HCT116 (cell line): Measurements from ENCODE around the gene CACNA2D3. TPM values are rescaled to one million over a fixed set of nuclear protein-coding genes. Genes with fewer than 3 reads are reported as not detected.

Experiments used
- ATAC-seq: fragments of 200-7000 bp; cut with Tn5 transposase; 2 replicates; pipeline ENCODE4 v1.9.1; 2020; ENCODE audit warnings: mild to moderate bottlenecking, moderate library complexity
- BruUV-seq: library from RNA; stranded (reverse); fragments of 400-500 nt; replicated peaks from 2 replicates; lab custom pipeline; 2021; lab: Mats Ljungman, UMichigan
- CTCF ChIA-PET: fragments of 300-600 bp; sonication (Branson Sonifier 250); formaldehyde crosslinking; loops from one replicate; lab custom pipeline; 2021; ENCODE audit warnings: antibody characterized with exemption; lab: Charles Lee
- POLR2A ChIA-PET: fragments of 300-600, 350-600 bp; sonication (Branson Sonifier 250); formaldehyde crosslinking; loops from one replicate; lab custom pipeline; 2021; ENCODE audit warnings: antibody characterized with exemption; lab: Charles Lee
- RAD21 ChIA-PET, 2 experiments: fragments of 300-600 bp; sonication (Branson Sonifier 250); formaldehyde crosslinking; loops; one replicate each; lab custom pipeline; 2023; ENCODE audit warnings: low total read pairs in 2 of 2; ENCODE audit not compliant: uncharacterized antibody in 2 of 2, unreplicated experiment in 2 of 2, low non-redundant PET in 1 of 2; lab: Charles Lee
- DNase-seq: peaks from one replicate; pipeline ENCODE4 v3.0.0-alpha.2; 2010; ENCODE audit warnings: low read depth, low spot score
- H2AFZ ChIP-seq: fragments of 200-600 bp; shearing (Covaris generic), sonication (generic); 2 replicates; pipeline ENCODE4 v1.6.1; 2017; ENCODE audit warnings: low read depth, mixed run types, mixed read lengths, antibody characterized with exemption, low read length; ENCODE audit not compliant: poor library complexity, severe bottlenecking
- H3K27ac ChIP-seq: 2 replicates; pipeline ENCODE4 v1.5.1; 2012; ENCODE audit warnings: low read depth, low read length
- H3K27me3 ChIP-seq: fragments of 200-600 bp; sonication (generic); 2 replicates; pipeline ENCODE4 v1.6.1; 2016; ENCODE audit warnings: mixed run types, low read length, mixed read lengths; ENCODE audit not compliant: insufficient read depth
- H3K36me3 ChIP-seq, 2 experiments: fragments of 200-500 bp in 1 of 2; fragments of 200-600 bp in 1 of 2; sonication (Bioruptor generic) in 1 of 2; sonication (generic) in 1 of 2; 2 replicates each; pipeline versions ENCODE4 v1.5.1 to v1.6.1; 2014 to 2016; ENCODE audit warnings: low read length in 2 of 2, inconsistent platforms in 1 of 2, mixed read lengths in 1 of 2, mixed run types in 1 of 2; ENCODE audit not compliant: insufficient read depth in 2 of 2, control insufficient read depth in 1 of 2
- H3K4me1 ChIP-seq, 2 experiments: fragments of 200-600 bp in 1 of 2; sonication (generic) in 1 of 2; 2 replicates each; pipeline versions ENCODE4 v1.5.1 to v1.6.1; 2012 to 2017; ENCODE audit warnings: low read length in 2 of 2, inconsistent platforms in 1 of 2, mild to moderate bottlenecking in 1 of 2, mixed read lengths in 1 of 2, mixed run types in 1 of 2, moderate library complexity in 1 of 2; ENCODE audit not compliant: insufficient read depth in 2 of 2, control insufficient read depth in 1 of 2
- H3K4me2 ChIP-seq: fragments of 200-600 bp; sonication (generic); 2 replicates; pipeline ENCODE4 v1.6.1; 2017; ENCODE audit warnings: mixed run types, low read length, mixed read lengths
- H3K4me3 ChIP-seq, 2 experiments: fragments of 200-600 bp in 1 of 2; sonication (generic) in 1 of 2; replicated peaks in 1 of 2; 2 replicates each; pipeline ENCODE4 v1.5.1; 2011 to 2016; ENCODE audit warnings: low read length in 2 of 2, control low read depth in 1 of 2, low read depth in 1 of 2, mild to moderate bottlenecking in 1 of 2, mixed read lengths in 1 of 2, mixed run types in 1 of 2
- H3K79me2 ChIP-seq: fragments of 200-600 bp; sonication (generic); 2 replicates; pipeline ENCODE4 v1.6.1; 2017; ENCODE audit warnings: mild to moderate bottlenecking, mixed run types, low read length, moderate library complexity, mixed read lengths; ENCODE audit not compliant: insufficient read depth
- H3K9ac ChIP-seq: fragments of 200-600 bp; sonication (generic); 2 replicates; pipeline ENCODE4 v1.6.1; 2016; ENCODE audit warnings: low read length, mixed read lengths
- H3K9me2 ChIP-seq: fragments of 200-600 bp; sonication (generic), shearing (Covaris generic); 2 replicates; pipeline ENCODE4 v1.6.1; 2017; ENCODE audit warnings: mixed run types, mild to moderate bottlenecking, moderate library complexity; ENCODE audit not compliant: insufficient read depth
- H3K9me3 ChIP-seq, 2 experiments: fragments of 200-500 bp in 1 of 2; fragments of 200-600 bp in 1 of 2; sonication (Bioruptor generic) in 1 of 2; sonication (generic) in 1 of 2; 2 replicates each; pipeline ENCODE4 v1.6.1; 2014 to 2017; ENCODE audit warnings: low read length in 2 of 2, mixed read lengths in 2 of 2, inconsistent platforms in 1 of 2, low read depth in 1 of 2, mild to moderate bottlenecking in 1 of 2, mixed run types in 1 of 2, moderate library complexity in 1 of 2; ENCODE audit not compliant: control insufficient read depth in 1 of 2, insufficient read depth in 1 of 2
- H4K20me1 ChIP-seq: fragments of 200-600 bp; sonication (generic), shearing (Covaris generic); 2 replicates; pipeline ENCODE4 v1.6.1; 2017; ENCODE audit warnings: mixed run types, mild to moderate bottlenecking, moderate library complexity; ENCODE audit not compliant: insufficient read depth
- CEBPB ChIP-seq: IDR thresholded peaks from 2 replicates; pipeline ENCODE4 v1.6.1; 2012; ENCODE audit warnings: low read depth
- ELF1 ChIP-seq: IDR thresholded peaks from 2 replicates; pipeline ENCODE4 v1.6.1; 2012; ENCODE audit warnings: low read depth, borderline replicate concordance
- FOSL1 ChIP-seq: IDR thresholded peaks from 2 replicates; pipeline ENCODE4 v1.6.1; 2012; ENCODE audit warnings: low read depth
- TCF7L2 ChIP-seq: IDR thresholded peaks from 2 replicates; pipeline ENCODE4 v1.7.0; 2011; ENCODE audit warnings: borderline replicate concordance, inconsistent platforms; ENCODE audit not compliant: insufficient read depth, insufficient read length; ENCODE audit errors: extremely low read depth
- ZNF274 ChIP-seq: fragments of 200-500 bp; sonication (Bioruptor generic); IDR thresholded peaks from 2 replicates; pipeline ENCODE4 v1.6.1; 2014; ENCODE audit warnings: mild to moderate bottlenecking, low read depth, low read length, inconsistent platforms
- intact Hi-C: fragments of 100-400 bp; cut with micrococcal nuclease; formaldehyde crosslinking; loops from 2 replicates; pipeline ENCODE4 v1.10.0; 2022
- total RNA-seq: library from RNA; stranded (reverse); gene quantifications from one replicate; pipeline ENCODE4 v1.2.1, GENCODE V29; 2021; ENCODE audit not compliant: unreplicated experiment
- TF ChIP-seq, protein P1 (sequence below): IDR thresholded peaks from 2 replicates; pipeline ENCODE4 v1.6.1; 2012

CACNA2D3 gene
- total RNA-seq, 1 experiment from 2014 or later = 0.20 TPM

- no TSS peak for BruUV-seq
- intact Hi-C loops = no loop called here
- peaks cover 60% of the 10 kb centered on the region for H3K27me3 ChIP-seq
- POLR2A ChIA-PET = no interaction called here
- ATAC-seq = no peak
- H3K4me3 ChIP-seq = no peak overlapping the region
- no peak for DNase-seq
- CTCF ChIA-PET = no interaction called here
- TF ChIP-seq FOSL1 (no peak), TCF7L2 (no peak), ZNF274 (no peak)
- RAD21 ChIA-PET = no interaction called here
- H3K27ac ChIP-seq = no peak overlapping the region
- H4K20me1 ChIP-seq = no peaks in the 10 kb centered on the region; the same call in 1 of the 2 replicates
- H3K9ac ChIP-seq = no peak overlapping the region
- H3K4me1 ChIP-seq = no peaks in the 10 kb centered on the region
- H3K79me2 ChIP-seq = no peaks in the 10 kb centered on the region
- no peaks in the 10 kb centered on the region for H3K36me3 ChIP-seq
- H3K4me2 ChIP-seq = no peak overlapping the region
- no peaks in the 10 kb centered on the region for H3K9me2 ChIP-seq
- H3K9me3 ChIP-seq = no peaks in the 10 kb centered on the region
- no peak overlapping the region for H2AFZ ChIP-seq
Observed at GRCh38 chr3:54176106-54176505, 53.8 kb downstream of the CACNA2D3 start.

GRCh38 chr3:54177816-54178215, 55.5 kb downstream of the CACNA2D3 start:
- no peaks in the 10 kb centered on the region for H3K9me3 ChIP-seq
- TF ChIP-seq, protein P1, sequence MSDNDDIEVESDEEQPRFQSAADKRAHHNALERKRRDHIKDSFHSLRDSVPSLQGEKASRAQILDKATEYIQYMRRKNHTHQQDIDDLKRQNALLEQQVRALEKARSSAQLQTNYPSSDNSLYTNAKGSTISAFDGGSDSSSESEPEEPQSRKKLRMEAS = no peak
- TF ChIP-seq CEBPB (no peak), ZNF274 (no peak), ELF1 (no peak)
- ATAC-seq (no peak), DNase-seq (no peak)
- no peaks in the 10 kb centered on the region for H3K36me3 ChIP-seq
- ChIA-PET RAD21 (no interaction called here), POLR2A (no interaction called here), CTCF (no interaction called here)
- no peaks in the 10 kb centered on the region for H3K9me2 ChIP-seq
- no peaks in the 10 kb centered on the region; the same call in 1 of the 2 replicates for H4K20me1 ChIP-seq
- no peak overlapping the region for H3K9ac ChIP-seq
- no peaks in the 10 kb centered on the region for H3K4me1 ChIP-seq
- no peak overlapping the region for H3K4me3 ChIP-seq
- H3K27ac ChIP-seq = no peak overlapping the region
- no TSS peak for BruUV-seq
- peaks cover 62% of the 10 kb centered on the region for H3K27me3 ChIP-seq
- no peak overlapping the region for H3K4me2 ChIP-seq
- no peak overlapping the region for H2AFZ ChIP-seq
- intact Hi-C loops = no loop called here
- H3K79me2 ChIP-seq = no peaks in the 10 kb centered on the region
